Stimulated activated CD4-positive, alpha-beta T cell treated with anti-CD3 and anti-CD28 coated beads, Interleukin-1b, Interleukin-23, amount 100 ng/mL, for 24 hours (primary cell): Measurements from ENCODE around the gene CPNE7.

ENCODE experiments used
- DNase-seq, 4 experiments: peaks; one replicate each; pipeline ENCODE4 v3.0.0-alpha.2; 2020; ENCODE audit warnings: low read depth in 4 of 4, low spot score in 1 of 4

CPNE7 gene

GRCh38 chr16:89575247-89576152 lies at the start of gene CPNE7:
CPNE7 (plus strand) TSS chr16:89575758; CDS start chr16:89575898, 140 bp downstream.
- DNase-seq, result no peak

- DNase-seq, result no peak
Observed at GRCh38 chr16:89529097-89529496, 46.5 kb upstream of the CPNE7 start.

GRCh38 chr16:89530401-89531381 lies 44.9 kb upstream of the CPNE7 start:
- DNase-seq, result no peak

- no peak for DNase-seq
Observed at GRCh38 chr16:89531821-89532526, 43.6 kb upstream of the CPNE7 start.

GRCh38 chr16:89534252-89534756 lies 41.3 kb upstream of the CPNE7 start:
- DNase-seq, result no peak

GRCh38 chr16:89536371-89536770 lies 39.2 kb upstream of the CPNE7 start:
- DNase-seq, result no peak

GRCh38 chr16:89536886-89537548 lies 38.5 kb upstream of the CPNE7 start:
- DNase-seq, result no peak

- no peak for DNase-seq
Observed at GRCh38 chr16:89537549-89537925, 38.0 kb upstream of the CPNE7 start.

GRCh38 chr16:89538286-89538685 lies 37.3 kb upstream of the CPNE7 start:
- DNase-seq, result no peak

GRCh38 chr16:89540557-89540956 lies 35.0 kb upstream of the CPNE7 start:
- no peak for DNase-seq

- no peak for DNase-seq
Observed at GRCh38 chr16:89541792-89542191, 33.8 kb upstream of the CPNE7 start.

GRCh38 chr16:89544113-89544512 lies 31.4 kb upstream of the CPNE7 start:
- DNase-seq, result no peak

GRCh38 chr16:89544713-89545043 lies 30.9 kb upstream of the CPNE7 start:
- DNase-seq, result no peak

- DNase-seq, result no peak
Observed at GRCh38 chr16:89545044-89545830, 30.3 kb upstream of the CPNE7 start.

- no peak for DNase-seq
Observed at GRCh38 chr16:89545831-89546574, 29.6 kb upstream of the CPNE7 start.

- no peak for DNase-seq
Observed at GRCh38 chr16:89546781-89547180, 28.8 kb upstream of the CPNE7 start.

- DNase-seq, result no peak
Observed at GRCh38 chr16:89547291-89547690, 28.3 kb upstream of the CPNE7 start.

GRCh38 chr16:89547860-89548259 lies 27.7 kb upstream of the CPNE7 start:
- no peak for DNase-seq
